ENCODE data around the gene CYREN. TPM values are rescaled to one million over a fixed set of nuclear protein-coding genes. Genes with fewer than 3 reads are reported as not detected.

Gene CYREN
- total and polyA plus RNA-seq, 2 of the 13 experiments (the other 11 are each of a cell fraction or from before 2014, with no cell fraction given) = 20.7 to 60.7 TPM

GRCh38 chr7:135169141-135169963, 1.2 kb downstream of the CYREN start (continued):
- TF ChIP-seq ATF7 (IDR thresholded peaks at IDR 0.05) (no peak), ATF7 (CRISPR knock-in tag; IDR thresholded peaks at IDR 0.05) (no peak), ARID3A (IDR thresholded peaks at IDR 0.05; ENCODE audit: low read depth, low read length) (0 out of 2 replicates have a peak, but pooled peaks have one; percentile 9), ZKSCAN1 (IDR thresholded peaks at IDR 0.05; ENCODE audit: low read length) (0 out of 2 replicates have a peak, but pooled peaks have one; percentile 16), TARDBP (CRISPR knock-in tag; IDR thresholded peaks at IDR 0.05) (peak; percentile 70), POLR2G (IDR thresholded peaks at IDR 0.05; ENCODE audit: low read depth, low read length) (0 out of 2 replicates have a peak, but pooled peaks have one; percentile 2), ZNF432 (CRISPR knock-in tag; IDR thresholded peaks at IDR 0.05; ENCODE audit: borderline replicate concordance) (no peak), TOPORS (CRISPR knock-in tag; IDR thresholded peaks at IDR 0.05) (0 out of 2 replicates have a peak, but pooled peaks have one; percentile 16), PAF1 (CRISPR knock-in tag; IDR thresholded peaks at IDR 0.05) (peak; percentile 78; the same call in 1 of the 2 replicates), ZNF687 (CRISPR knock-in tag; IDR thresholded peaks at IDR 0.05) (peak; percentile 77), MAX (IDR thresholded peaks at IDR 0.05) (peak; percentile 53; the same call in 1 of the 2 replicates), HOMEZ (CRISPR knock-in tag; IDR thresholded peaks at IDR 0.05; ENCODE audit: low read depth) (0 out of 2 replicates have a peak, but pooled peaks have one; percentile 13), ZNF574 (CRISPR knock-in tag; IDR thresholded peaks at IDR 0.05) (peak; percentile 63; the same call in 1 of the 2 replicates), SAP130 (CRISPR knock-in tag; IDR thresholded peaks at IDR 0.05; ENCODE audit: low read depth) (peak; percentile 59; the same call in 1 of the 2 replicates), POLR2AphosphoS5 (IDR thresholded peaks at IDR 0.05; ENCODE audit: low read depth, low read length) (peak; percentile 32; the same call in 1 of the 2 replicates)
